HG02973 (cell line): ENCODE results near the gene MEAF6.

Source experiments
- ATAC-seq: cut with Tn5 transposase; IDR thresholded peaks from one replicate; pipeline ENCODE4 v1.9.1; 2021; ENCODE audit warnings: moderate library complexity; ENCODE audit not compliant: unreplicated experiment

MEAF6 gene

DNA sequence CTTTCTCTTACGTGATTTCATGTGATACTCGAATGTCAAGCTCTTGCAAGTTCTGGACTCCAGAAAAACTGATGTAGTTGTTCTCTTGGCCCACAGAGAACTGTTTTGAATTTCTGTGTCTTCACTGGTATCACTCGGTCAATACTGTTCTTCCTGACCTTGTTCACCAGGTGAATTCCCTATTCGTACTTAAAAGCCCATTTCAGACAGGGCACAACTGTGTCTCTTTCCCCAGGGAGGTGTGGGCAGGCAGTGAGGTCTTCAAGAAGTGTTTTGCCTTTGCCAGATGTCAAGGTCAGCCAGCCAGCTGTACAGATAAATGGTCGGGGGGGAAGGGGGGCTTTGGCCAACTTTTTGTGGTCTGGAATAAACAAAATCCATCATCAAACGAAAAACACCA, 67.7 kb downstream of the MEAF6 start:
- no peak for ATAC-seq

DNA sequence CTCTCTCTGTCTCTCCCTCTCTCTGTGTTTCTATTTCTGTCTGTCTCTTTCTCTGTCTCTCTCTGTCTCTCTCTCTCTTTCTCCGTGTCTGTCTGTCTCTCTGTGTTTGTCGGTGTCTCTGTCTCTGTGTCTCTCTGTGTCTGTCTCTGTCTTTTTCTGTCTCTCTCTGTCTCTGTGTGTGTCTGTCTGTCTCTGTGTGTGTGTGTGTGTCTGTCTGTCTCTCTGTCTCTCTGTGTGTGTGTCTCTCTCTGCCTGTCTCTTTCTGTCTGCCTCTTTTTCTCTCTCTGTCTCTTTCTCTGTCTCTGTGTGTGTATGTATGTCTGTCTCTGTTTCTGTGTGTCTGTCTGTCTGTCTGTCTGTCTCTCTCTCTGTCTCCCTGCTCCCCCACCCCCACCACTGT, 71.9 kb downstream of the MEAF6 start:
- no peak for ATAC-seq
